ENCODE measurements around the gene ARHGAP1. TPM values are rescaled to one million over a fixed set of nuclear protein-coding genes. Genes with fewer than 3 reads are reported as not detected.

The ARHGAP1 gene
- total RNA-seq, 2 donors from 2014 or later = 106 to 159 TPM

GRCh38 chr11:46743043-46743442, 42.6 kb upstream of the ARHGAP1 start:
- no peaks in the 10 kb centered on the region for H3K9me3 ChIP-seq
- H3K27me3 ChIP-seq (replicated peaks; ENCODE audit: insufficient read depth) = no peaks in the 10 kb centered on the region
- peaks cover 32% of the 10 kb centered on the region for H3K36me3 ChIP-seq
- ATAC-seq (ENCODE audit: insufficient number of reproducible peaks, low FRiP score, low read depth) (no peak), DNase-seq (ENCODE audit: low spot score) (no peak)
- H3K27ac ChIP-seq = peak overlapping the region; percentile 10 to 80
- no peaks in the 10 kb centered on the region for H3K4me1 ChIP-seq (ENCODE audit: control insufficient read depth in 1 of 2, low read depth in 2 of 2)
- no peak for TF ChIP-seq CTCF (IDR thresholded peaks at IDR 0.05)
- no peak overlapping the region for H3K4me3 ChIP-seq

GRCh38 chr11:46741600-46742484, 41.4 kb upstream of the ARHGAP1 start:
- Histone ChIP-seq H3K27me3 (replicated peaks; ENCODE audit: insufficient read depth) (no peaks in the 10 kb centered on the region), H3K9me3 (no peaks in the 10 kb centered on the region), H3K27ac (peak overlapping the region; percentile 10 to 80), H3K36me3 (peaks cover 21% of the 10 kb centered on the region), H3K4me1 (ENCODE audit: control insufficient read depth in 1 of 2, low read depth in 2 of 2) (peaks cover 3 to 4% of the 10 kb centered on the region in 2 donors), H3K4me3 (no peak overlapping the region)
- DNase-seq (ENCODE audit: low spot score) (no peak), ATAC-seq (ENCODE audit: insufficient number of reproducible peaks, low FRiP score, low read depth) (peak; percentile 66)
- no peak for TF ChIP-seq CTCF (IDR thresholded peaks at IDR 0.05)

GRCh38 chr11:46738887-46739286, 38.5 kb upstream of the ARHGAP1 start:
- ATAC-seq (ENCODE audit: insufficient number of reproducible peaks, low FRiP score, low read depth) (no peak), DNase-seq (ENCODE audit: low spot score) (no peak)
- TF ChIP-seq CTCF (IDR thresholded peaks at IDR 0.05) = no peak
- Histone ChIP-seq H3K4me1 (ENCODE audit: control insufficient read depth in 1 of 2, low read depth in 2 of 2) (peaks cover 3 to 9% of the 10 kb centered on the region in 2 donors), H3K4me3 (no peak overlapping the region), H3K9me3 (no peaks in the 10 kb centered on the region), H3K27ac (no peak overlapping the region), H3K27me3 (replicated peaks; ENCODE audit: insufficient read depth) (no peaks in the 10 kb centered on the region), H3K36me3 (peaks cover 3% of the 10 kb centered on the region)

- Histone ChIP-seq H3K4me1 (ENCODE audit: control insufficient read depth in 1 of 2, low read depth in 2 of 2) (peaks cover 3 to 9% of the 10 kb centered on the region in 2 donors), H3K4me3 (no peak overlapping the region), H3K27me3 (replicated peaks; ENCODE audit: insufficient read depth) (no peaks in the 10 kb centered on the region), H3K9me3 (no peaks in the 10 kb centered on the region), H3K27ac (no peak overlapping the region), H3K36me3 (no peaks in the 10 kb centered on the region)
- DNase-seq (ENCODE audit: low spot score) (no peak), ATAC-seq (ENCODE audit: insufficient number of reproducible peaks, low FRiP score, low read depth) (no peak)
- no peak for TF ChIP-seq CTCF (IDR thresholded peaks at IDR 0.05)
These were observed 37.3 kb upstream of the ARHGAP1 start for GRCh38 chr11:46737699-46738098.

- Histone ChIP-seq H3K36me3 (no peaks in the 10 kb centered on the region), H3K27me3 (replicated peaks; ENCODE audit: insufficient read depth) (no peaks in the 10 kb centered on the region), H3K27ac (peak overlapping the region; percentile 51 to 61), H3K9me3 (no peaks in the 10 kb centered on the region), H3K4me3 (no peak overlapping the region), H3K4me1 (ENCODE audit: control insufficient read depth in 1 of 2, low read depth in 2 of 2) (peaks cover 3 to 9% of the 10 kb centered on the region in 2 donors)
- no peak for TF ChIP-seq CTCF (IDR thresholded peaks at IDR 0.05)
- ATAC-seq (ENCODE audit: insufficient number of reproducible peaks, low FRiP score, low read depth) (no peak), DNase-seq (ENCODE audit: low spot score) (no peak)
These were observed 36.2 kb upstream of the ARHGAP1 start for GRCh38 chr11:46736615-46737014.
